T-helper 1 cell treated with Interleukin-12 subunit alpha and Interleukin-12 subunit beta and Interleukin-4 antibody, amounts not matched to agents 30 μg/mL and 1 μg/mL, for 36 hours (primary cell): ENCODE measurements around the gene MPND.

Source experiments
- H3K27ac Mint-ChIP-seq: one replicate; pipeline ENCODE4 v1.8.0; 2021; ENCODE audit warnings: mild to moderate bottlenecking, mixed read lengths
- H3K27me3 Mint-ChIP-seq: one replicate; pipeline ENCODE4 v1.8.0; 2021; ENCODE audit warnings: low read depth, mixed read lengths
- H3K36me3 Mint-ChIP-seq: one replicate; pipeline ENCODE4 v1.8.0; 2021; ENCODE audit warnings: low read depth, mixed read lengths
- H3K4me1 Mint-ChIP-seq: one replicate; pipeline ENCODE4 v1.8.0; 2021; ENCODE audit warnings: low read depth, mixed read lengths
- H3K4me3 Mint-ChIP-seq: one replicate; pipeline ENCODE4 v1.8.0; 2021; ENCODE audit warnings: mild to moderate bottlenecking, moderate library complexity, mixed read lengths
- H3K9me3 Mint-ChIP-seq: one replicate; pipeline ENCODE4 v1.8.0; 2021; ENCODE audit warnings: mixed read lengths

The MPND gene

GRCh38 chr19:4305659-4306058 lies 37.7 kb upstream of the MPND start:
- Mint-ChIP-seq H3K27me3 (no peaks in the 10 kb centered on the region), H3K4me3 (peak overlapping the region; percentile 76), H3K9me3 (no peaks in the 10 kb centered on the region), H3K4me1 (peaks cover 22% of the 10 kb centered on the region), H3K27ac (peak overlapping the region; percentile 83), H3K36me3 (peaks cover 8% of the 10 kb centered on the region)

GRCh38 chr19:4310247-4311121 lies 32.9 kb upstream of the MPND start:
- Mint-ChIP-seq H3K27me3 (no peaks in the 10 kb centered on the region), H3K4me3 (no peak overlapping the region), H3K4me1 (peaks cover under 1% of the 10 kb centered on the region), H3K36me3 (peaks cover 4% of the 10 kb centered on the region), H3K9me3 (no peaks in the 10 kb centered on the region), H3K27ac (no peak overlapping the region)

GRCh38 chr19:4313847-4314490 lies 29.4 kb upstream of the MPND start:
- H3K9me3 Mint-ChIP-seq = peaks cover 3% of the 10 kb centered on the region
- no peak overlapping the region for H3K27ac Mint-ChIP-seq
- H3K36me3 Mint-ChIP-seq = peaks cover 9% of the 10 kb centered on the region
- H3K4me1 Mint-ChIP-seq = no peaks in the 10 kb centered on the region
- no peaks in the 10 kb centered on the region for H3K27me3 Mint-ChIP-seq
- H3K4me3 Mint-ChIP-seq = no peak overlapping the region

- no peaks in the 10 kb centered on the region for H3K27me3 Mint-ChIP-seq
- H3K4me3 Mint-ChIP-seq = no peak overlapping the region
- H3K4me1 Mint-ChIP-seq = no peaks in the 10 kb centered on the region
- H3K9me3 Mint-ChIP-seq = peaks cover 24% of the 10 kb centered on the region
- peaks cover 24% of the 10 kb centered on the region for H3K36me3 Mint-ChIP-seq
- H3K27ac Mint-ChIP-seq = no peak overlapping the region
Observed at GRCh38 chr19:4316956-4317355, 26.4 kb upstream of the MPND start.

GRCh38 chr19:4318460-4318859 lies 24.9 kb upstream of the MPND start:
- H3K27me3 Mint-ChIP-seq = no peaks in the 10 kb centered on the region
- H3K4me1 Mint-ChIP-seq = no peaks in the 10 kb centered on the region
- no peak overlapping the region for H3K27ac Mint-ChIP-seq
- H3K9me3 Mint-ChIP-seq = peaks cover 24% of the 10 kb centered on the region
- no peak overlapping the region for H3K4me3 Mint-ChIP-seq
- peaks cover 24% of the 10 kb centered on the region for H3K36me3 Mint-ChIP-seq

- no peaks in the 10 kb centered on the region for H3K4me1 Mint-ChIP-seq
- peak overlapping the region; percentile 2 for H3K27ac Mint-ChIP-seq
- H3K36me3 Mint-ChIP-seq = peaks cover 24% of the 10 kb centered on the region
- H3K27me3 Mint-ChIP-seq = no peaks in the 10 kb centered on the region
- peaks cover 24% of the 10 kb centered on the region for H3K9me3 Mint-ChIP-seq
- no peak overlapping the region for H3K4me3 Mint-ChIP-seq
Observed at GRCh38 chr19:4319067-4319718, 24.2 kb upstream of the MPND start.

- Mint-ChIP-seq H3K36me3 (peaks cover 24% of the 10 kb centered on the region), H3K27me3 (no peaks in the 10 kb centered on the region), H3K4me3 (no peak overlapping the region), H3K27ac (no peak overlapping the region), H3K9me3 (peaks cover 24% of the 10 kb centered on the region), H3K4me1 (no peaks in the 10 kb centered on the region)
Observed at GRCh38 chr19:4320419-4320818, 22.9 kb upstream of the MPND start.

GRCh38 chr19:4322942-4323665 lies 20.3 kb upstream of the MPND start:
- H3K27ac Mint-ChIP-seq = no peak overlapping the region
- peaks cover 20% of the 10 kb centered on the region for H3K36me3 Mint-ChIP-seq
- no peak overlapping the region for H3K4me3 Mint-ChIP-seq

GRCh38 chr19:4323692-4324091 lies 19.7 kb upstream of the MPND start:
- H3K4me1 Mint-ChIP-seq = peaks cover 14% of the 10 kb centered on the region
- no peak overlapping the region for H3K27ac Mint-ChIP-seq
- no peak overlapping the region for H3K4me3 Mint-ChIP-seq
- H3K9me3 Mint-ChIP-seq = peaks cover 23% of the 10 kb centered on the region
- H3K27me3 Mint-ChIP-seq = peaks cover 4% of the 10 kb centered on the region
- H3K36me3 Mint-ChIP-seq = peaks cover 15% of the 10 kb centered on the region

More at GRCh38 chr19:4322942-4323665, 20.3 kb upstream of the MPND start:
- peaks cover 4% of the 10 kb centered on the region for H3K27me3 Mint-ChIP-seq
- peaks cover 24% of the 10 kb centered on the region for H3K9me3 Mint-ChIP-seq
- H3K4me1 Mint-ChIP-seq = peaks cover 14% of the 10 kb centered on the region

- H3K4me3 Mint-ChIP-seq = no peak overlapping the region
- peaks cover 12% of the 10 kb centered on the region for H3K36me3 Mint-ChIP-seq
- H3K27me3 Mint-ChIP-seq = peaks cover 4% of the 10 kb centered on the region
- H3K9me3 Mint-ChIP-seq = peaks cover 18% of the 10 kb centered on the region
- H3K4me1 Mint-ChIP-seq = peaks cover 14% of the 10 kb centered on the region
- H3K27ac Mint-ChIP-seq = no peak overlapping the region
Observed at GRCh38 chr19:4324228-4324627, 19.1 kb upstream of the MPND start.

- peaks cover 4% of the 10 kb centered on the region for H3K27me3 Mint-ChIP-seq
- peak overlapping the region; percentile 42 for H3K4me3 Mint-ChIP-seq
Observed at GRCh38 chr19:4326215-4326836, 17.0 kb upstream of the MPND start.

GRCh38 chr19:4326837-4327251 lies 16.5 kb upstream of the MPND start:
- H3K36me3 Mint-ChIP-seq = peaks cover 2% of the 10 kb centered on the region
- peaks cover 4% of the 10 kb centered on the region for H3K27me3 Mint-ChIP-seq
- H3K4me1 Mint-ChIP-seq = peaks cover 14% of the 10 kb centered on the region
- no peaks in the 10 kb centered on the region for H3K9me3 Mint-ChIP-seq
- H3K27ac Mint-ChIP-seq = no peak overlapping the region
- H3K4me3 Mint-ChIP-seq = peak overlapping the region; percentile 79

More at GRCh38 chr19:4326215-4326836, 17.0 kb upstream of the MPND start:
- peaks cover 14% of the 10 kb centered on the region for H3K4me1 Mint-ChIP-seq
- H3K9me3 Mint-ChIP-seq = no peaks in the 10 kb centered on the region
- no peak overlapping the region for H3K27ac Mint-ChIP-seq
- H3K36me3 Mint-ChIP-seq = peaks cover 2% of the 10 kb centered on the region

GRCh38 chr19:4327252-4327876 lies 16.0 kb upstream of the MPND start:
- Mint-ChIP-seq H3K27ac (peak overlapping the region; percentile 70), H3K4me3 (peak overlapping the region; percentile 79), H3K4me1 (peaks cover 14% of the 10 kb centered on the region), H3K9me3 (no peaks in the 10 kb centered on the region), H3K27me3 (peaks cover 4% of the 10 kb centered on the region), H3K36me3 (peaks cover 2% of the 10 kb centered on the region)
